Left lung (tissue), 10 donors: ENCODE results near the gene PXDN. TPM values are rescaled to one million over a fixed set of nuclear protein-coding genes. Genes with fewer than 3 reads are reported as not detected.

Experiments used
- ATAC-seq: fragments of 200-7000 bp; cut with Tn5 transposase; one replicate; pipeline ENCODE4 v1.9.1; 2020; ENCODE audit warnings: moderate library complexity
- DNase-seq, 4 donors: peaks; one replicate each; pipeline ENCODE4 v3.0.0-alpha.2; 2013 to 2020
- H3K27ac ChIP-seq, 2 donors: fragments of 200-600 bp; sonication (generic) in 1 of 2; one replicate each; pipeline versions ENCODE4 v1.5.0 to v1.8.0; 2020 to 2021
- H3K27me3 ChIP-seq, 2 donors: fragments of 200-600 bp; sonication (generic) in 1 of 2; one replicate each; pipeline versions ENCODE4 v1.5.0 to v1.8.0; 2020 to 2021
- H3K36me3 ChIP-seq, 2 donors: fragments of 200-600 bp; sonication (generic) in 1 of 2; one replicate each; pipeline versions ENCODE4 v1.5.0 to v1.8.0; 2020 to 2021
- H3K4me1 ChIP-seq, 2 donors: fragments of 200-600 bp; one replicate each; pipeline ENCODE4 v1.8.0; 2021
- H3K4me3 ChIP-seq, 2 donors: fragments of 200-600 bp; sonication (generic) in 1 of 2; one replicate each; pipeline versions ENCODE4 v1.5.0 to v1.8.0; 2020 to 2021; ENCODE audit warnings: mild to moderate bottlenecking in 1 of 2
- H3K9me3 ChIP-seq, 2 donors: fragments of 200-600 bp; sonication (generic) in 1 of 2; one replicate each; pipeline versions ENCODE4 v1.5.0 to v1.8.0; 2020 to 2021
- intact Hi-C, 2 donors: fragments of 100-400 bp; cut with DNase I; formaldehyde crosslinking; loops; one replicate each; pipeline versions ENCODE4 v1.11.2 to v1.14.2; 2022
- polyA plus RNA-seq, 6 donors: library from polyadenylated mRNA; unstranded; fragments of 120-200 nt; gene quantifications; one replicate each; pipeline ENCODE4 v1.2.1, GENCODE V29; 2013; ENCODE audit not compliant: insufficient read length in 6 of 6
- total RNA-seq, 2 donors: library from RNA; stranded (reverse); fragmentation: NEBNext Ultra II Directional; extraction: Animal tissue kit (Norgen Biotek cat#: 25700); gene quantifications; one replicate each; pipeline ENCODE4 v1.2.1, GENCODE V29; 2021
- TF ChIP-seq, protein P1 (sequence below), 2 donors: fragments of 200-600 bp; sonication (generic) in 1 of 2; IDR thresholded peaks; one replicate each; pipeline versions ENCODE4 v1.5.0 to v1.8.0; 2021; ENCODE audit warnings: antibody characterized with exemption in 2 of 2
- donor health status: DM: no; HTN: yes; CAD: no.
- donor health status: DM: no; HTN: no; CAD: no.

The PXDN gene
- total and polyA plus RNA-seq, 8 donors = 44.8 to 215 (median 174) TPM

DNA sequence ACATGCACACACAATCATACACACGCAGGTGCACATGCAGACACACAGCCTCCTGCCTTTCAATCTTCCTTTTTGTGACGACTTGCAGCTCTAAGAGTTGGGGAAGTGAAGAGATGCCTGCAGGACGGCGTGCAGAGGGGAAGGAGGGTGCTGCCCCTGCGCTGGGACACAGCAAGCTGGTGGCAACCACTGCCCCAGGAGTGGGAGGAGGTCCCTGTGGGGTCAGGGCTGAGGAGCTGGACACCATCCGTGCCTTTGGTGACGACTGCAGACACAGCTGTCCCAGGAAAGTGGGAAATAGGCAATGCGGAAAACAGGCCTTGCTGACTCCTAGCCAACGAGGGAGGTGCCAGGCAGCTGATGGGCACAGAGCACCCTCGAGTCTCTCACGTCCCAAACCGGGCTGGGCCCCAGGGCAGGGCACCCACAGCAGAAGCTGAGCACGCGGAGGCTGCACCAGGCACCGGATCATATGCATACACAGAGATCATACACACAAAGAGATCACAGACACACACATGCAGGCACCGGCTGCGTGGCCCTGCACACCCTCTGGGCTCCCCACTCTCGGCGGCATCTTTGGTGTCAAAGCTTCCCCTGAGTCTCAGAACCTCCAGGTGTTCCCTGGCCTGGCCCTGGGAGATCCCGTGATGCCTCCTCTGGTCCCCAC is 146.1 kb downstream of the PXDN start:
- peak in 1 of 4 donors; percentile 72 for DNase-seq
- intact Hi-C loops = no loop called here
- ATAC-seq = no peak
- H3K27me3 ChIP-seq = no peaks in the 10 kb centered on the region
- H3K4me3 ChIP-seq = no peak overlapping the region
- no peak overlapping the region for H3K27ac ChIP-seq
- no peaks in the 10 kb centered on the region for H3K36me3 ChIP-seq
- TF ChIP-seq, protein P1, sequence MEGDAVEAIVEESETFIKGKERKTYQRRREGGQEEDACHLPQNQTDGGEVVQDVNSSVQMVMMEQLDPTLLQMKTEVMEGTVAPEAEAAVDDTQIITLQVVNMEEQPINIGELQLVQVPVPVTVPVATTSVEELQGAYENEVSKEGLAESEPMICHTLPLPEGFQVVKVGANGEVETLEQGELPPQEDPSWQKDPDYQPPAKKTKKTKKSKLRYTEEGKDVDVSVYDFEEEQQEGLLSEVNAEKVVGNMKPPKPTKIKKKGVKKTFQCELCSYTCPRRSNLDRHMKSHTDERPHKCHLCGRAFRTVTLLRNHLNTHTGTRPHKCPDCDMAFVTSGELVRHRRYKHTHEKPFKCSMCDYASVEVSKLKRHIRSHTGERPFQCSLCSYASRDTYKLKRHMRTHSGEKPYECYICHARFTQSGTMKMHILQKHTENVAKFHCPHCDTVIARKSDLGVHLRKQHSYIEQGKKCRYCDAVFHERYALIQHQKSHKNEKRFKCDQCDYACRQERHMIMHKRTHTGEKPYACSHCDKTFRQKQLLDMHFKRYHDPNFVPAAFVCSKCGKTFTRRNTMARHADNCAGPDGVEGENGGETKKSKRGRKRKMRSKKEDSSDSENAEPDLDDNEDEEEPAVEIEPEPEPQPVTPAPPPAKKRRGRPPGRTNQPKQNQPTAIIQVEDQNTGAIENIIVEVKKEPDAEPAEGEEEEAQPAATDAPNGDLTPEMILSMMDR (IDR thresholded peaks at IDR 0.05) = no peak
- no peaks in the 10 kb centered on the region for H3K9me3 ChIP-seq
- no peaks in the 10 kb centered on the region for H3K4me1 ChIP-seq

DNA sequence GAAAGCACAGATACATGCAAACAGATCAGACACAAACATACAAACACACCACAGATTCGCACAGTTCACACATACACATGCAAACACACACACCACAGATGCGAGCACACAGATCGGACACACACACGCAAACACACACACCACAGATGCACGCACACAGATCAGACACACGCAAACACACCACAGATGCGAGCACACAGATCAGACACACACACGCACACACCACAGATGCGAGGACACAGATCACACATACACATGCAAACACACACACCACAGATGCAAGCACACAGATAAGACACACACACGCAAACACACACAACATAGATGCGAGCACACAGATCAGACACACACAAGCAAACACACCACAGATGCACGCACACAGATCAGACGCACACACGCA is 149.0 kb downstream of the PXDN start:
- H3K4me1 ChIP-seq = peaks cover 9 to 19% of the 10 kb centered on the region in 2 donors
- ATAC-seq (no peak), DNase-seq (peak in 1 of 4 donors; percentile 10)
- TF ChIP-seq, protein P1 (IDR thresholded peaks at IDR 0.05) = no peak
- H3K4me3 ChIP-seq = no peak overlapping the region
- H3K36me3 ChIP-seq = no peaks in the 10 kb centered on the region
- H3K9me3 ChIP-seq = no peaks in the 10 kb centered on the region
- H3K27ac ChIP-seq = no peak overlapping the region
- intact Hi-C loops = no loop called here
- H3K27me3 ChIP-seq = peaks cover 0 to 17% of the 10 kb centered on the region in 2 donors

DNA sequence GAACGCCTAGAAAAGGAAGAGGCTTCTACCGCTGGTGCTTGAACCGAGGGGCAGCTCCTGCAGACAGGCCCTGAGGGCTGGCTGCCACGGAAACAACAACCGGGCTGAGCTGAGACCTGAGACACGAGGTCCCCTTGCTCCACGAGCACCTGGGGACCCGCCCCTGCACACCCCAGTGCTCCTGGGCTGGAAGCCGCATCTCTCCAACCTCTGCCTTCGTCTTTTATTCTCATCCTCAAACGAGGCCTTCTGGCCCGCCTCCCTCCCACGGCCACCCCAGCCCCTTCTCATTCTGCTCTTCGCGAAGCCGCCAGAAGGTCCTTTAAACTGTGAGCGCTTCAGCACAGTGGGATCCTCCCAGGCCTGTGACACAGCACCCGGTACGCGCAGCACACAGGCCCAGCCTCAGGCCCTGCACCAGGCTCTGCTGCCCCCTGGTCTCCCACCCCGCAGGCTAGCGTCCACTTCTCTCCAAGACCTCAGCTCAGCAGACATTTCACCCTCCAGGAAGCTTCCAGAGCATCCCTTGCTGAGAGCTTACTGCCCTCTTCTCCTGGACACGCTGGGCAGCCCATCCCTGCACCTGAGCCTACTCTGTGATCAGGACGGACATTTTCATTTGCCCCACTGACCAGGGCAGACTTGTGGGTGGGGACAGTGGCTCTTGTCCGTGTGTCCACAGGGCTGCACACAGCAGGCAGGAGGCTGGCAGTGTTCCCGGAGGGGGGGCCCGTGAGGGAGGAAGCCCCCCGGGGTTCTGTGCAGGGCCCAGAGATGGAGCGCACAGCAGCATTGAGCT is 149.7 kb downstream of the PXDN start:
- intact Hi-C loops = loop anchor here in 1 of 2 donors (5.0 kb wide), 1 partner anchor 153 kb away; no protein-coding TSS in a partner anchor
- ATAC-seq (no peak), DNase-seq (peak in 1 of 4 donors; percentile 53)
- Histone ChIP-seq H3K4me3 (no peak overlapping the region), H3K9me3 (no peaks in the 10 kb centered on the region), H3K4me1 (peaks cover 9 to 19% of the 10 kb centered on the region in 2 donors), H3K27me3 (peaks cover 0 to 17% of the 10 kb centered on the region in 2 donors), H3K27ac (no peak overlapping the region), H3K36me3 (no peaks in the 10 kb centered on the region)
- TF ChIP-seq, protein P1 (IDR thresholded peaks at IDR 0.05) = no peak

DNA sequence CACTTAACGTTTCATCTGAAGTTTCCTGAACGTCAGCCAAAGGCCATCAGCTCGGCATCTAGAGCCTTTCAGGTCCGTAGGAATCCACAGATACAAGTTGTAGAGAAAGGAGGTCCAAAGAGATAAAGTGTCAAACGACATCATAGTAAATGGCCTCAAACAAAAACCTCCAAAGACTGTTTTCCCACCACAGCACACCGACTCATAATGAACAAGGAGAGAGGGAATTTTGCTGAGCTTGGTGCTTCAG is 150.3 kb downstream of the PXDN start:
- no peaks in the 10 kb centered on the region for H3K9me3 ChIP-seq
- no peak overlapping the region for H3K4me3 ChIP-seq
- H3K27me3 ChIP-seq = peaks cover 0 to 17% of the 10 kb centered on the region in 2 donors
- intact Hi-C loops = loop anchor here in 1 of 2 donors (5.0 kb wide), 1 partner anchor 153 kb away; no protein-coding TSS in a partner anchor
- DNase-seq = no peak
- no peak overlapping the region for H3K27ac ChIP-seq
- H3K36me3 ChIP-seq = no peaks in the 10 kb centered on the region
- TF ChIP-seq, protein P1 (IDR thresholded peaks at IDR 0.05) = no peak
- no peak for ATAC-seq
- peaks cover 9 to 19% of the 10 kb centered on the region in 2 donors for H3K4me1 ChIP-seq
